Forelimb muscle (tissue), 1 donor: ENCODE data around the gene AHRR. TPM values are rescaled to one million over a fixed set of nuclear protein-coding genes. Genes with fewer than 3 reads are reported as not detected.
"Not testable (repeated sequence)": the region's sequence is repeated elsewhere in the genome, so short reads cannot be mapped to it uniquely, and the experiment has no call there.

Source experiments
- DNase-seq: peaks from one replicate; pipeline ENCODE4 v3.0.0-alpha.2; 2013; ENCODE audit warnings: low read depth
- polyA plus RNA-seq: library from polyadenylated mRNA; unstranded; fragments of 120-200 nt; gene quantifications from one replicate; pipeline ENCODE4 v1.2.1, GENCODE V29; 2013; ENCODE audit not compliant: insufficient read length

The AHRR gene
- polyA plus RNA-seq, result 5.0 TPM

DNA sequence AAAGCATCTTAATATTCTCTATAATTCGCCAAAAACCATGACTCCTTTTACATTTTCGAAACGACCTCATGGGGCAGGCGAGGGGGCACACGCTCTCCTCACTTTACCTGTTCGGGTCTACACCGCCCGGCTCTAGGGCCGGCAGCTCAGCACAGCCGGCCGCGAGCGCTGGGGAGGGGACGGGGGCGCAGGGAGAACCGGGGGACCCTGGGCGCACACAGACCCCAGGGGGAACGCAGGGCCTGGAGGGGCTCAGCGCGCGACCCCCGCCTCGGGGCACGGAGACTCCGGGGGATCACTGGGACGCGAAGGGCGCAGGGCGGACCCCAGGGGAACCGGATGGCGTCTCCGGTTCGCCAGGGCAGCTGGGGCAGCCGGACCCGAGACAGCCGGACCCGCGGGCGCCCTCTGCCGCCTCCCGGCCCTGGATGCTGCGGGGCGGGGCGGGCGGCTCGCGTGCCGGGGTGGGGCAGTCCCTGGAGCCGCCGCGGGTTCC lies at the start of gene AHRR:
AHRR (plus strand) TSS at position 485 of the 496 bp plus-strand sequence. CDS start 22,189 bp downstream, outside the sequence.
- DNase-seq, result no peak

DNA sequence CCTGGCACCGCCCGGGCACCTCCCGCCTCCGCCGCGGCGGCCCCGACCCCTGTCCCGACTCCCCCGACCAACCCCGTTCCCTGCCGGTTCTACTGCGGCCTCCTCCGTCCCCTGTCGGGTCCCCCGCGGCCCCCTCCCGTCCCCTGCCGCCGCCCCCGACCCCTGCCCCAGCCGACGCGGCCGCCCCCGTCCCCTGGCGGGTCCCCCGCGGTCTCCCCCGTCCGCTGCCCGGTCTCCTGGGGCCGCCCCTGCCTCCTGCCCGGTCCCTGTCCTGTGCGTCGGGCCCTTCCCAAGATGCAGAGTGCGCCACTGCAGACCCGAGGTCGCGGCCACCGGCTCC lies 49.7 kb upstream of the AHRR start:
- not testable (repeated sequence) for DNase-seq

DNA sequence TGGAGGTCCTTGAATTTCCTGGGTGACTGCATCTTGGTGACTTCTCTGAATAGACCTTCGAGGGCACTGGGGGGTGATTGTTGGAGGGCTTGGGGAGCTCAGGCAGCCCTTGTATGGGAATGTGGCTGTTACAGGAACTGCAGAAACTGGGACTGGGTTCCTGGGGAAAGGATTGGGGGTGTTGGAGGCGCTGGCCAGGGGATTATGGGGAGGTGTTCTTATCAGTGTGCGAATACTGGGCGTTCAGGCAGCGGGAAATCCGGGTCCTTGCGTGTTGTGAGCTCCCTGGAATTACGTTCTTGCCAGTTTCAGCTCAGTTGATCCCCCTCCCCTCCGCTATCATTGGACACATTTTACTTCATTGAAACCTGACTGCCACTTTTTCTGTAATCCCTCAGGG lies 48.4 kb upstream of the AHRR start:
- not testable (repeated sequence) for DNase-seq

DNA sequence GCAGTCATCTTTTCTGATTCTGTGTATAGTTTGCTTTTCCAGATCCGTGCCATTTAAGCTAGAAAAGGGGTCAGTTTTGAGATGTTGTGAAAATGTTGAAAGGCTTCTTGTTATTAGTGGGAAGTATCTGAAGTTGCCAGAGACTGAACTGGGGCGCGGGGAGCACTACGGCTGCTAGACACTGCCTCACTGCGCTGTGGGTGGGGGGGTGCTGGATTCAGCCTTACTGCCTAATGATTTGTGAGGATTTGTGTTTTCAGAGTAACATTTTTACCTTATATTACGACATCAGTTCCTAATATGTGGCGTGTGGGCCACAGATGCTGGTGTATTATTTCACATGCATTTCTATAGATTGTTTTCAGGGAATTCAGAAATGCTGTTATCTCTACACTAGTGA lies 48.0 kb upstream of the AHRR start:
- not testable (repeated sequence) for DNase-seq

DNA sequence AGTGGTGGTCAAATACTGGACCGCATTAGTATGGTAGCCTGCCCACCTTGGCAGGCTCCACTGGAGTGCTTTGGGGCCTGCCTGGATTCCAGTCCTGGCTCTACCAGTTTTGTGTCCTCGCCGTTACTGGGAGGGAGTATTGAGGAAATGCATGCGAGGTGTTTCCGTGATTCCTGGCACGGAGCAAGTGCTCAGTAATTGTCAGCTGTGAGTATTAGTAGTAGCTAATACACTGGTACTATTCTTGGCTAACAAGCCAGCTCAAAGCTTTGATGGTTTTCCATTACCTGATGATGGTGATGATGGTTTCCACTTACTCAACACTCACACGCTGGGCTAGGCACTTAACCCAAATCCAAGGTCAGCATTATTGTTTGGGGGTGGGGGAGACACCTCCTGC lies 47.2 kb upstream of the AHRR start:
- DNase-seq, result not testable (repeated sequence)

- no peak for DNase-seq
Observed at GRCh38 chr5:278646-279045, 42.9 kb upstream of the AHRR start.

DNA sequence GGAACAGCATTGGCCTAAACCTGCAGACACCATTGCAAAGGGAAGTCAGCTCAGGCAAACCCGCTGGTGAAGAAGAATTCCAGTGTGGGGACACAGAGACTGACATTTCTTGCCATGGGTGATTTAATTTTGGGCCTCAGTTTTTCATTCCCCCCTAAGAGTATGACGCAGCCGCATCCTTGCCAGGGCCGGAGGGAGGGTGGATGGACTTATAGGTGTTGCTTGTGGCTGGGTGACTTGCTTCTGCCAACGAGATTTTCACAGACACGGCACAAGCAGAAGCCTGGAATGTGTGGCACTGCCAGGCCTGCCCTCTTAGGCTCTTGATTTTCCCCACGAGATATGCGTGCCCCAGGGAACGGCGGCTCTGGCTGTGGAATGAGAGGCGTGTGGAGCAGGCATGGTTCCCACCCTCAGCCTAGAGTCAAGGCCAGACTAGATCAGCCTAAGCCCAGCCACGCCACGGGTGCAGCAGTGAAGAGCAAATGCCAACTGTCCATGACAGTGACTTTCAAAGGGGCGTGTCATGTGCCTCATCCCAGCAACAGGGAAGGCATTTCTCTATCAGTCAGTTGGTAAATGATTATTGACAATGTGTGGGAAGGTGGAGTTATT lies 42.4 kb upstream of the AHRR start:
- DNase-seq, result not testable (repeated sequence)

DNA sequence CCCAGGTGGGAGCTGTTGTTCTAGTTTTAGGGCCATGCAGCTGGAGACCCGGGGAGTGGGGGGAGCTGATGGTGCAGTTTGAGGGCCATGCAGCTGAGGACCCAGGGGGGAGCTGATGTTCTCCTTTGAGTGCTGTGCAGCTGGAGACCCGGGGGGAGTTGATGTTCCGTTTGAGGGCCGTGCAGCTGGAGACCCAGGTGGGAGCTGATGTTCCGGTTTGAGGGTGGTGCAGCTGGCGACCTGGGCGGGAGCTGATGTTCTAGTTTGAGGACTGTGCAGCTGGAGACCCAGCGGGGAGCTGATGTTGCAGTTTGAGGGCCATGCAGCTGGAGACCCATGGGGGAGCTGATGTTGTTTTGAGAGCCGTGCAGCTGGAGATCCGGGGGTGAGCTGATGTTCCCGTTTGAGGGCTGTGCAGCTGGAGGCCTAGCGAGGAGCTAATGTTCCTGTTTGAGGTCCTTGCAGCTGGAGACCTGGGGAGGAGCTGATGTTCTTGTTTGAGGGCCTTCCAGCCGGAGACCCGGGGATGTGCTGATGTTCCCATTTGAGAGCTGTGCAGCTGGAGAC lies 35.4 kb upstream of the AHRR start:
- no peak for DNase-seq

DNA sequence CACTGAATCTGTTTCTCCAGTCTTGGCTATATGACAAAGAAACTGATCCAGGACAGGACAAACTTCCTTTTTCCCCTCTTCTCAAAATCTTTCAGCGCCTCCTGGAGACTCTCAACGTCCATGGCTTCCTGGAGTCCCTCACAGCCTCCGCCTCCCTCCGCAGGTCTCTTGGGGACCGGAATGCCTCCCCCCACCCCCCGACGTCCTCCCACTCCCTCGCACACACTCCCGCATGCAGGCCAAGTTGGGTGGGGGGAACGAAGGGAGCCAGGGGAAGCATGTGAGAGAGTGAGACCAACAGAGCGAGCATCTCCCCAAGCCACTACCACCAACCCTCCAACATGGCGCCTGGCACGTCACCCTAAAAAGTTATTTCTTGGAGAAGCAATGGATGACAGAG lies 31.3 kb upstream of the AHRR start:
- not testable (repeated sequence) for DNase-seq

- DNase-seq, result not testable (repeated sequence)
Observed at GRCh38 chr5:291345-291744, 30.2 kb upstream of the AHRR start.

DNA sequence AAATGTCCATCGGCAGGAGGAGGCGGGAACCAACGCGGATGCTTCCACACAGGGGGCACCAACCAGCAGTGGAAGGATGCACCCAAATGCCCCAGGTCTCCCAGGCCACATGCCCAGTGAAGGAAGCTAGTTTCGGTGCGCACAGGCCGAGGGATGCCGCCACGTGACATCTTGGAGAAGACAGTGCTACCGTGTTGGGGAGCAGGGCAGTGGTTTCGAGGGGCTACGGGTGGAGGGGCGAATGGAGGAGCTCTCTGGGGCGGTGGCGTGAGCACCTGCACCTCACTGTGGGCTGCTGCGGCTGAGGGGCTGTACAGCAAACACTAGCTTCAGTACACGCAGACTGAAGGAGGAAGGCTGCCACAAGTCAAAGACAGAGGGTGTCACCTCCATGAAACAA lies 26.7 kb upstream of the AHRR start:
- DNase-seq, result not testable (repeated sequence)

DNA sequence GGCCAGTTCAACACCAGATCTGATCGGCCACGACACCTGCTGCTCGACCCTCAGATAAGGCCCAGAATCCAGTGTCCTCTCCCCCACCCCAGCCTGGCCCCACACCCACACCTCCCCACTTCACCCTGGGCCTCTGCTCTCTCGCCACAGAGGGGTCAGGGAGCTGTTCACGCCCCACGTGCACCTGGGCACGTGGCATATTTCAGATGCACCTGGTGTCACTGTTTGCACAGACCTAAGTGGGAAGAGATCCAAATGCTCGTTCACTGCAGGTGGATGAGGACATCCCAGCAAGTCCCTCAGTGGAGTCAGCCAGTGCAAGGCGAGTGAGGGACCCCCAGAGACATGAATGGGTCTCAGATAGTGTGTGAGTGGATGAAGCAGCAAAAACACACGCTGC lies 25.3 kb upstream of the AHRR start:
- DNase-seq, result not testable (repeated sequence)

DNA sequence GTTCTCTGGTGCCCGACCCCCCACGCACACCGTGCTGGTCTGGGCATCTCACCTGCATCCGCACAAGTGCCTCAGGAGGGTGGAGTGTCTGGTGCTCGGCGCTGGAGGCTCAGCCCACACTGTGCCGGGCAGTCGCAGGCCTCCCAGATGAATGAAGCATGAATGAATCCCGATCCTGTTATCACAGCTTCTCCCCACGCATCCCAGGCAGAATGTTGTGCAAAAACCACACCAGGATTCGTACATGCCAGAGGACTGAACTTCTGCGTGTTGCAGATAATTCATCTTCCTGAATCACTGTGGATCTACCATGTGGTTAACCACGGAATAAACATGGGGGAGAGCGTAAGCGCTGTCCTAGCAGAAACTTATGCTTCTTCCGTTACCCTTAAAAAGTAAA lies 24.6 kb upstream of the AHRR start:
- not testable (repeated sequence) for DNase-seq

DNA sequence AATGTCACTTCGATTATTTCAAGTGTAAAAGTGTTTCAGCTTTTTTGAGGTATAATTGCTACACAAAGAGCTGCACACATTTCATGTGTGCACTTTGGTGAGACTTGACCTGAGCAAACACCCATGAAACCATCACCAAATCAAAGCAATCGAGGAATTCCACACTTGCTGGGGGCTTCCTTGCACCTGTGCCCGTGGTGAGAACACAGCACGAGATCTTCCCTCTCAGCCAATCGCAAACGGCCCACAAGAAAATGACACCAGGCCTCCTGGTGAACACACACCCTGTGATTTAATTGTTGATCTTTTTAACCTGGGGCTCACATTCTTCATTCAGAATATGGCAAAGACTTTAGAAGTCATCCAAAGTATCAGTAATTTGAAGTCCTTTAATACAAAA lies 24.1 kb upstream of the AHRR start:
- not testable (repeated sequence) for DNase-seq

- not testable (repeated sequence) for DNase-seq
Observed at GRCh38 chr5:297991-298736, 23.4 kb upstream of the AHRR start.

GRCh38 chr5:298737-299125 lies 22.8 kb upstream of the AHRR start:
- DNase-seq, result no peak

DNA sequence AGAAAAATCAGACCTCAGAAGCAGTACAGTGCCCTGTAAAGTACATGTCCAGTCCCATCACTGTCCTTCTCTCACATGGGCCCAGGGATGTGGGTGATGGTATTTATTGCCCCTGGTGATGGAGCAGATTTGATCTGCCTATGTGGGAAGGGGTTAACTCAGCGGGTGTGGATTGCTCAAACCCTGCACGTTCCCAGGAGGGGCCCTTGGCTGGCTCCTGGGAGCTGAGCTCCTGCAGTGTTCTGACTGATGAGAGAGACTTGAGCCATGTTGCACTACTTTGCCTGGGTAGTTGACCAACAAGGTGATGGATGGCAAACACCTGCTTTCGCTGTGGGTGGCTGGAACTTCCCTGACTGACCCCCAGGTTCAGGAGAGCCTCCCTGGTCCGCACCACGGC lies 21.6 kb upstream of the AHRR start:
- not testable (repeated sequence) for DNase-seq

- not testable (repeated sequence) for DNase-seq
Observed at GRCh38 chr5:300691-301435, 20.7 kb upstream of the AHRR start.

- DNase-seq, result not testable (repeated sequence)
Observed at GRCh38 chr5:302416-302815, 19.1 kb upstream of the AHRR start.

DNA sequence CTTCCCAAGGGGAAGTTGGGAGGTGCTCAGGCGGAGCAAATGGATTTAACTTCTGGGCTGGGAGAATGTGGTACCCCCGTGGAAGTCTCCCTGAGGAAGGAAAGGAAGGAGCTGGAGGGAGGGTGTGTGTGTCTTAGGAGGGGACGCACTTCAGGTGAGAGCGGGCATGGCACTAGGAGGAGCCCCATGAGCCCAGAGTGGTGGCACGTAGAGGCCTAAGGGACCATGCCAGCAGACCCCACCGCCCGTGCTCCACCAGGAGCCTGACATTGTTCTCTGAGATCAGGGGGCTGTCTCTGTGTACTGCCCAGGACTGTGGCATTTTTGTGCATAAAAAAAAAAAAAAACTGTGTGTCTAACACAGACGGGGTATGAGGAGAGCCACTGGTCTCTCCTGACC lies 18.5 kb upstream of the AHRR start:
- no peak for DNase-seq

- DNase-seq, result not testable (repeated sequence)
Observed at GRCh38 chr5:303741-304140, 17.8 kb upstream of the AHRR start.

DNA sequence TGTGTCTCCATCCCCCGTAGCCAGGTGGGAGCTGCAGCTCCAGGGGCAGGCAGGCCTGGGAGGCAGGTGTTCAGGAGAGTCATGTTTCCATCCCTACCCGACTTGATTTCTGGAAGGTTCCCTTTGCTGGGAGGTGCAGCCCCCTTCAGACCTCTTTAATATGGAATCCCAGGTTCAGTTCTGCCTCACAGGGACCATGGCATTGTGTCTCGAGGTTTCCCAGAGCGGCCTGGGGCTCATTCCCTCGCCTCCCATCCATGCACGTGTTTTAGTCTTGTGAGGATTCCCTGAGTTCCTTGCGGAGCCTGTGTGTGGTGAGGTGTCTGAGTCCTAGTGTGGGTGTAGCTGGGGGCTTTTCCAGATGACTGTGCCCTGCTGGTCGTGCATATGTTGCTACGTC lies 16.5 kb upstream of the AHRR start:
- DNase-seq, result no peak
